Lower leg skin (tissue), 3 donors: Measurements from ENCODE around the gene TMEM200B.

Source experiments
- POLR2A ChIP-seq, 2 donors: fragments of 450-650 bp; IDR thresholded peaks; one replicate each; pipeline ENCODE4 v1.6.1; 2016 to 2017; ENCODE audit warnings: antibody characterized with exemption in 2 of 2, mild to moderate bottlenecking in 1 of 2, moderate library complexity in 1 of 2
- TF ChIP-seq, protein P1 (sequence below), 3 donors: fragments of 450-650 bp; IDR thresholded peaks; one replicate each; pipeline ENCODE4 v1.5.1; 2016; ENCODE audit warnings: antibody characterized with exemption in 3 of 3, mild to moderate bottlenecking in 3 of 3, moderate library complexity in 2 of 3

DNA sequence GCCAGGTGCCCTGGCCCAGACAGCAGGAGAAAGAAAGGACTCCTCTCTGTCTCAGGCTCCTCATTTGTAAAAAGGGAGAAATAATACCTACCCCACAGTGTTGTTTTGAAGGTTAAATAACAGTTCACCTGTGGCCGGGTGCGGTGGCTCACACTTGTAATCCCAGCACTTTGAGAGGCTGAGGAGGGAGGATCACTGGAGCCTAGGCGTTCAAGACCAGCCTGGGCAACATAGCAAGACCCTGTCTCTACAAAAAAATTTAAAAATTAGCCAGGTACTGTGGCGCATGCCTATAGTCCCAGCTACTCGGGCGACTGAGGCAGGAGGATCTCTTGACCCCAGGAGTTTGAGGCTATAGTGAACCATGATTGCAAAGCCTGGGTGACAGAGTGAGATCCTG lies 2.5 kb upstream of the TMEM200B start:
- TF ChIP-seq, protein P1, sequence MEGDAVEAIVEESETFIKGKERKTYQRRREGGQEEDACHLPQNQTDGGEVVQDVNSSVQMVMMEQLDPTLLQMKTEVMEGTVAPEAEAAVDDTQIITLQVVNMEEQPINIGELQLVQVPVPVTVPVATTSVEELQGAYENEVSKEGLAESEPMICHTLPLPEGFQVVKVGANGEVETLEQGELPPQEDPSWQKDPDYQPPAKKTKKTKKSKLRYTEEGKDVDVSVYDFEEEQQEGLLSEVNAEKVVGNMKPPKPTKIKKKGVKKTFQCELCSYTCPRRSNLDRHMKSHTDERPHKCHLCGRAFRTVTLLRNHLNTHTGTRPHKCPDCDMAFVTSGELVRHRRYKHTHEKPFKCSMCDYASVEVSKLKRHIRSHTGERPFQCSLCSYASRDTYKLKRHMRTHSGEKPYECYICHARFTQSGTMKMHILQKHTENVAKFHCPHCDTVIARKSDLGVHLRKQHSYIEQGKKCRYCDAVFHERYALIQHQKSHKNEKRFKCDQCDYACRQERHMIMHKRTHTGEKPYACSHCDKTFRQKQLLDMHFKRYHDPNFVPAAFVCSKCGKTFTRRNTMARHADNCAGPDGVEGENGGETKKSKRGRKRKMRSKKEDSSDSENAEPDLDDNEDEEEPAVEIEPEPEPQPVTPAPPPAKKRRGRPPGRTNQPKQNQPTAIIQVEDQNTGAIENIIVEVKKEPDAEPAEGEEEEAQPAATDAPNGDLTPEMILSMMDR (IDR thresholded peaks at IDR 0.05): no peak
- no peak for TF ChIP-seq POLR2A (IDR thresholded peaks at IDR 0.05)
